GM20000 (cell line): ENCODE data around the gene BMERB1.
"Not testable (repeated sequence)": the region's sequence is repeated elsewhere in the genome, so short reads cannot be mapped to it uniquely, and the experiment has no call there.

Experiments
- DNase-seq: peaks from one replicate; pipeline ENCODE4 v3.0.0; 2012; ENCODE audit warnings: low spot score
- TF ChIP-seq, protein P1 (sequence below): IDR thresholded peaks from 2 replicates; pipeline ENCODE4 v1.5.1; 2012; ENCODE audit warnings: mild to moderate bottlenecking, control low read depth; ENCODE audit errors: extremely low read depth, missing control alignments

Gene BMERB1

DNA sequence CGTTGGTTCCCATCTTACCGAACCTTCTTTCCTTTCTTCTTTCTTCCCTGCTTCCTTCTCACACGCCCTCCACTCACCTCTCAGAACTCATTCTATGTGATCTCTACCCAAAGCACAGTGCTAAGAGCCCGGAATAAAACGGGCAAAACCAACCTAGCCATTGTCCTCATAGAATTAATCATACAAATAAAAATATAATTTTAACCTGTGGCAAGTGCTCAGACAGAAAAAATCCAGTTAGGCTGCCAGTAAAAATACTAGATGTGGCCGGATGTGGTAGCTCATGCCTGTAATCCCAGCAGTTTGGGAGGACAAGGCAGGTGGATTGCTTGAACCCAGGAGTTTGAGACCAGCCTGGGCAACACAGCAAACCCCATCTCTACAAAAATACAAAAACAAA, 27.0 kb downstream of the BMERB1 start:
- TF ChIP-seq, protein P1, sequence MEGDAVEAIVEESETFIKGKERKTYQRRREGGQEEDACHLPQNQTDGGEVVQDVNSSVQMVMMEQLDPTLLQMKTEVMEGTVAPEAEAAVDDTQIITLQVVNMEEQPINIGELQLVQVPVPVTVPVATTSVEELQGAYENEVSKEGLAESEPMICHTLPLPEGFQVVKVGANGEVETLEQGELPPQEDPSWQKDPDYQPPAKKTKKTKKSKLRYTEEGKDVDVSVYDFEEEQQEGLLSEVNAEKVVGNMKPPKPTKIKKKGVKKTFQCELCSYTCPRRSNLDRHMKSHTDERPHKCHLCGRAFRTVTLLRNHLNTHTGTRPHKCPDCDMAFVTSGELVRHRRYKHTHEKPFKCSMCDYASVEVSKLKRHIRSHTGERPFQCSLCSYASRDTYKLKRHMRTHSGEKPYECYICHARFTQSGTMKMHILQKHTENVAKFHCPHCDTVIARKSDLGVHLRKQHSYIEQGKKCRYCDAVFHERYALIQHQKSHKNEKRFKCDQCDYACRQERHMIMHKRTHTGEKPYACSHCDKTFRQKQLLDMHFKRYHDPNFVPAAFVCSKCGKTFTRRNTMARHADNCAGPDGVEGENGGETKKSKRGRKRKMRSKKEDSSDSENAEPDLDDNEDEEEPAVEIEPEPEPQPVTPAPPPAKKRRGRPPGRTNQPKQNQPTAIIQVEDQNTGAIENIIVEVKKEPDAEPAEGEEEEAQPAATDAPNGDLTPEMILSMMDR, result no peak
- no peak for DNase-seq

DNA sequence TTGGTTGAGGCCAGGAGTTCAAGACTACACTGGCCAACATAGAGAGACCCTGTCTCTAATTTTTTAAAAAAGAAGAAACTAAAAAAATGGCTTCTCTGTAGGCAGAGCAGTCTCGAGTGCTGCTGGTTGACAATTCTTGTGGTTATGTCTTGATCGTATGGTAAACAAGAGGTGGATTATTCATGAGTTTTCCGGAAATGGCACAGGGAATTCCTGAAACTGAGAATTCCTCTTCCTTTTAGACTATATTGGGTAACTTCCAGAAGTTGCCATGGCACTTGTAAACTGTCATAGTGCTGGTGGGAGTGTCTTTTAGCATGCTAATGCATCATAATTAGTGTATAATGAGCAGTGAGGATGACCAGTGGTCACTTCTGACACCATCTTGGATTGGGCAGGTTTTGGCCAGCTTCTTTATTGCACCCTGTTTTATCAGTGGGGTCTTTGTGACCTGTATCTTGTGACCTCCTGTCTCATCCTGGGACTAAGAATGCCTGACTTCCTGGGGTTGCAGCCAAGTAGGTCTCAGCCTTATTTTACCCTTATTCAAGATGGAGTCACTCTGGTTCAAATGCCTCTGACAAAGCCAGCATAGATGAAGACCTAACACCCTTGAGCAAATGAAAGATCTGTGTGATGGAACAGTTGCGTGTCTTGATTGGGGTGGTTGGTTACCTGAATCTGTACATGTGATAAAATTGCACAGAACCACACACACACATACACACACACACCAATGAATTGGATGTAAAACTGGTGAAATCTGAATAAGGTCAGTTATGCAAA, 30.2 kb downstream of the BMERB1 start:
- TF ChIP-seq, protein P1, result no peak
- no peak for DNase-seq

DNA sequence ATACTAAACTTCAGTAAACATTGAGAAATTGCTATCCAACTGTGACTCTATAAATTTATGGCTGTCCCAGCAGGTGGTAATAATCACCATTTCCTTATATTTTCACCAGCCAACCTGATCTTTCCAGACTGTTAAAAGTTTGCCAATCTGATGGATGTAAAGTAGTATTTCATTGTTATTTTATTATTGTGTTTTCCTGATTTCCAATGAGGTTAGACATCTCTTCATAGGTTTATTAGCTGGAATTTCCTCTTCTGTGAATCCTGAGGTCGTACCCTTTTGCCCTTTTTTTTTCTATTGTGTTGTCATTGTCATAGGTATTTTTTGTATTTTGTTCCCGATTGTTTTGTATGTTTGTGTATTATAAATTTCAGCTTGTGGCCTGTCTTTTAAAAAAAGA, 31.7 kb downstream of the BMERB1 start:
- no peak for DNase-seq
- TF ChIP-seq, protein P1, result no peak

DNA sequence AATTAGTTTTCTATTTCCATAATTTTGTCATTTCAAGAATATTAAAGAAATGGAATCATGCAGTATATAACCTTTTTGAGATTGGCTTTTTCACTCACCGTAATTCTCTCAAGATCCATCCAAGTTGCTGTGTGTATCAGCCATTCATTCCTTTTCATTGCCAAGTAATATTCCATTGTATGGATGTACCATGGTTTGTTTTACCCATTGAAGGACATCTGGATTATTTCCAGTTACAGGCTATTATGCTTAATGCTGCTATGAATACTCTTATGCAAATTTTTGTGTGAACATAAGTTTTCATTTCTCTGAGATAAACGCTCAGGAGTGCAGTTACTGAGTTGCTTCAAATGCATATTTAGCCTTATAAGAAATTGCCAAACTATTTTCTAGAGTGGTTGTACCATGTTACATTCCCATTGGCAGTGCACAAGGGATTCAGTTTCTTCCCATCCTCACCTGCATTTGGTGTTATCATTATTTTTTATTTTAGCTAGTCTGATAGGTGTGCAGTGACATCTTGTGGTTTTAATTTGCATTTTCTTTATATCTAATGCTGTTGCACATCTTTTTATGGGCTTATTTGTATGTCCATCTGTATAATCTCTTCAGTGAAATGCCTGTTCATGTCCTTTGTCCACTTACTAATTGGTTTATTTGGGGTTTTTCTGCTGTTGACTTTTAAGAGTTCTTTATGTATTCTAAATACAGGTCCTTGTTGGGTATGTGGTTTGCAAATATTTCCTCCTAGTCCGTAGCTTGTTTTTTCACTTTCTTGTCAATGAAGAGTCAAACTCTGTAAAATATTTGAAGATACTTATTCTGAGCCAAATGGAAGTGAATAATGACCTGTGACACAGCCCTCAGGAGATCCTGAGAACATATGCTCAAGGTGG, 32.7 kb downstream of the BMERB1 start:
- no peak for DNase-seq
- TF ChIP-seq, protein P1, result no peak

DNA sequence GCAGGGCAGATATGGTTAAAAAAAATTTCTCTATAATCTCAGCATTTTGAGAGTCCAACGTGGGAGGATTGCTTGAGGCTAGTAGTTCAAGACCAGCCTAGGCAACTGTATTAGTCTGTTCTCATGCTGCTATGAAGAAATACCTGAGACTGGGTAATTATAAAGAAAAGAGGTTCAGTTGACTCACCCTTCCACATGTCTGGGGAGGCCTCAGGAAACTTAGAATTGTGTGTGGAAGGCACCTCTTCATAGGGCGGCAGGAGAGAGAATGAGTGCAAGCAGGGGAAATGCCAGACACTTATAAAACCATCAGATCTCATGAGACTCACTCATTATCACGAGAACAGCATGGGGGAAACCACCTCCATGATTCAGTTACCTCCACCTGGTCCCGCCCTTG, 42.6 kb downstream of the BMERB1 start:
- not testable (repeated sequence) for DNase-seq

DNA sequence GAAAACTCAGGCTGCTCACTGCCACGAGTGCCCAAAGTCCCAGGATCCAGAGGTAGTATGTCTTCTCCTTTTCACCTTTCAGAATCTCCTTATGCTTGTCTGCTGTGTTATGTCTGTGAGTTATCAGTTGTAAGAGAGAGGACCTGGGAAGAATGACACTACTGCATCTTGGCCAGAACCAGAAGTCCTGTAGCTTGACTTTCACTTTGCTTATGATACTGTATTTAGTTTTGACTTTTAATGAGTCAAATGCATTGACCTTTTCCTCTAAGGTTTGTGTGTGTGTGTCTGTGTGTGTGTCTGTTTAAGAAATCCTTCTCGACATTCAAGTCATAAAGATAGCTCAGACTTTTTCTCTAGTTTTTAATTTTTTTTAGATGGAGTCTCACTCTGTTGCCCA, 43.4 kb downstream of the BMERB1 start:
- no peak for DNase-seq
- TF ChIP-seq, protein P1, result no peak

DNA sequence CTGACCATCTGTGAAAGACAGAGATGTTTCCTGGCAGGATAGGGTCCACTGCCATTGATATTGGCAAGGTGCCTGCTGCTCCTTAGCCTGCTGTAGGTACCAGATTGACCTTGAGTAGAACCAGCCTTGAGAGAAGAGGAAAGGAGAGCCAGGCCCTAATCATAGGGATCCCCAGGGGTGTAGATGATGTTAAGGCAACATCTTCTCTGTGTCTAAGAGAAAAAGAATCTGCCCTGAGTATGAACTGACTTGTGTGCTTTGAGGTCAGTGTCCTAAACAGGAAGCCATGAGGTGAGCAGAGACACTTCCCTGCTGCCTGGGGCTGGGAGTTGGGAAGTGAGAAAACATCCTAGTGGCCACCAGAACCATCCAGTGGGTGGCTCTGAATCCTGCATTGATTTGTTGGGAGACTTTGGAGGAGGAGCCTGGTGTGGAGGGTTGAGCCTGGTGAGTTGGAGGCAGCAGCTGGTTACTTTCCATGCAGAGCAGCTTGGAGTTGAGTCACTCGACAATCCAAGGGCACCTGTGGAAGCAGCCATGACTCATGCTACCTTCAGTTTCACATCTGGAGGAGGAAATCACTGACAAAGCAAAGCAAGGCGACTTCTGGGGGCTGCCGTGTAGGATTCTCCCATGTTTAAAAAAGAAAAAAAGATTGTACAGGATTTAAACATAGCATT, 47.8 kb downstream of the BMERB1 start:
- TF ChIP-seq, protein P1, result no peak
- no peak for DNase-seq
